ENCODE measurements around the gene SLC18A3. TPM values are rescaled to one million over a fixed set of nuclear protein-coding genes. Genes with fewer than 3 reads are reported as not detected.

The SLC18A3 gene
- total RNA-seq, 1 experiment from 2014 or later = not detected

GRCh38 chr10:49649294-49649693, 39.2 kb downstream of the SLC18A3 start:
- ATAC-seq (no peak), DNase-seq (ENCODE audit: low read depth, low spot score) (no peak)
- in situ Hi-C loops (cut with HindIII; ENCODE audit: low pct_unique_long_range_greater_than_20kb, low sequenced_read_pairs) = no loop called here
- H3K27me3 ChIP-seq (ENCODE audit: control insufficient read depth, insufficient read depth, low read length) = peaks cover 11% of the 10 kb centered on the region; the same call in 1 of the 2 replicates
- intact Hi-C loops (cut with micrococcal nuclease; ENCODE audit: unreplicated experiment) = no loop called here
- ChIA-PET CTCF (no interaction called here), POLR2A (interaction anchor here (0.5 kb wide), 1 partner anchor 67 kb away, joined by 3 read pairs; no protein-coding TSS in a partner anchor)
- no TSS peak for BruUV-seq (replicated peaks)
- H3K4me1 ChIP-seq (ENCODE audit: control insufficient read depth, insufficient read depth, low read length) = no peaks in the 10 kb centered on the region
- TF ChIP-seq POLR2AphosphoS5 (IDR thresholded peaks at IDR 0.05; ENCODE audit: low read depth, low read length) = no peak
- TF ChIP-seq REST (IDR thresholded peaks at IDR 0.05; ENCODE audit: insufficient read depth in 1 of 2, low read depth in 2 of 2, low read length in 1 of 2) = no peak
- no peak for TF ChIP-seq SIN3A (IDR thresholded peaks at IDR 0.05; ENCODE audit: borderline replicate concordance, insufficient read depth, low read depth, low read length)
- TF ChIP-seq CTCF (IDR thresholded peaks at IDR 0.05) = no peak
- TF ChIP-seq TCF7L2 (IDR thresholded peaks at IDR 0.05; ENCODE audit: low read depth, low read length) = no peak
- no peaks in the 10 kb centered on the region for H3K9me3 ChIP-seq (ENCODE audit: control insufficient read depth, insufficient read depth, low read depth, low read length)
- no peak overlapping the region for H3K27ac ChIP-seq (ENCODE audit: low read length)
- H3K4me3 ChIP-seq (ENCODE audit: low read depth in 2 of 2, low read length in 2 of 2) = no peak overlapping the region
- no peaks in the 10 kb centered on the region for H3K36me3 ChIP-seq (ENCODE audit: control insufficient read depth, insufficient read depth, low read length)

- Histone ChIP-seq H3K4me1 (ENCODE audit: control insufficient read depth, insufficient read depth, low read length) (no peaks in the 10 kb centered on the region), H3K27me3 (ENCODE audit: control insufficient read depth, insufficient read depth, low read length) (peaks cover 9% of the 10 kb centered on the region; the same call in 1 of the 2 replicates), H3K9me3 (ENCODE audit: control insufficient read depth, insufficient read depth, low read depth, low read length) (no peaks in the 10 kb centered on the region), H3K4me3 (ENCODE audit: low read depth in 2 of 2, low read length in 2 of 2) (no peak overlapping the region), H3K36me3 (ENCODE audit: control insufficient read depth, insufficient read depth, low read length) (no peaks in the 10 kb centered on the region), H3K27ac (ENCODE audit: low read length) (no peak overlapping the region)
- DNase-seq (ENCODE audit: low read depth, low spot score) (no peak), ATAC-seq (no peak)
- intact Hi-C loops (cut with micrococcal nuclease; ENCODE audit: unreplicated experiment) (no loop called here), in situ Hi-C loops (cut with HindIII; ENCODE audit: low pct_unique_long_range_greater_than_20kb, low sequenced_read_pairs) (no loop called here)
- POLR2A ChIA-PET = interaction anchor here (0.5 kb wide), 1 partner anchor 68 kb away, joined by 3 read pairs; no protein-coding TSS in a partner anchor
- TF ChIP-seq TCF7L2 (IDR thresholded peaks at IDR 0.05; ENCODE audit: low read depth, low read length) (no peak), POLR2AphosphoS5 (IDR thresholded peaks at IDR 0.05; ENCODE audit: low read depth, low read length) (no peak), SIN3A (IDR thresholded peaks at IDR 0.05; ENCODE audit: borderline replicate concordance, insufficient read depth, low read depth, low read length) (no peak), REST (IDR thresholded peaks at IDR 0.05; ENCODE audit: insufficient read depth in 1 of 2, low read depth in 2 of 2, low read length in 1 of 2) (no peak), CTCF (IDR thresholded peaks at IDR 0.05) (no peak)
- no TSS peak for BruUV-seq (replicated peaks)
- CTCF ChIA-PET = interaction anchor here (0.7 kb wide), 1 partner anchor 58 kb away, joined by 8 read pairs; no protein-coding TSS in a partner anchor
Observed at GRCh38 chr10:49649936-49650723, 40.0 kb downstream of the SLC18A3 start.
